GDM1 (cell line): ENCODE measurements around the gene LCNL1.
A peak's percentile ranks its signal among the peaks of the same experiment; 100 is the strongest.
"Not testable (repeated sequence)": the region's sequence is repeated elsewhere in the genome, so short reads cannot be mapped to it uniquely, and the experiment has no call there.

Source experiments
- DNase-seq: peaks from one replicate; lab custom pipeline; 2025; lab: John Stamatoyannopoulos, UW

Gene LCNL1

GRCh38 chr9:137028263-137029057, 45.7 kb downstream of the LCNL1 start:
- DNase-seq = peak; percentile 66

- peak; percentile 85 for DNase-seq
These were observed 46.5 kb downstream of the LCNL1 start for GRCh38 chr9:137029058-137029936.

- no peak for DNase-seq
These were observed 47.2 kb downstream of the LCNL1 start for GRCh38 chr9:137030006-137030405.

GRCh38 chr9:137030538-137031527, 48.0 kb downstream of the LCNL1 start:
- peak; percentile 91 for DNase-seq

GRCh38 chr9:137031904-137032640, 49.3 kb downstream of the LCNL1 start, which contains the start of gene FUT7:
TSS of gene FUT7 (minus strand) at chr9:137032088. CDS start at chr9:137031991, 97 bp downstream.
- DNase-seq = peak; percentile 38

GRCh38 chr9:137032858-137033257, 50.1 kb downstream of the LCNL1 start:
- DNase-seq = peak; percentile 84

DNA sequence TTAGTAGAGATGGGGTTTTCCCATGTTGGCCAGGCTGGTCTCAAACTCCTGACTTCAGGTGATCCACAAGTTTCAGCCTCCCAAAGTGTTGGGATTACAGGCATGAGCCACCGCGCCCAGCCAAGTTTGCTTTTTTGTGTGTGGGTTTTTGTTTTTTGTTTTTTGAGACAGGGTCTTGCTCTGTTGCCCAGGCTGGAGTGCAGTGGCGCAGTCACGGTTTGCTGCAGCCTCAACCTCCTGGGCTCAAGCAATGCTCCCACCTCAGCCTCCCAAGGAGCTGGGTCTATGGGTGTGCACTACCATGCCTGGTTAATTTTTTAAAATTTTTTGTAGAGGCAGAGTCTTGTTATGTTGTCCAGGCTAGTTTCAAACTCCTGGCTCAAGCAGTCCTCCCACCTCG, 50.7 kb downstream of the LCNL1 start:
- not testable (repeated sequence) for DNase-seq

DNA sequence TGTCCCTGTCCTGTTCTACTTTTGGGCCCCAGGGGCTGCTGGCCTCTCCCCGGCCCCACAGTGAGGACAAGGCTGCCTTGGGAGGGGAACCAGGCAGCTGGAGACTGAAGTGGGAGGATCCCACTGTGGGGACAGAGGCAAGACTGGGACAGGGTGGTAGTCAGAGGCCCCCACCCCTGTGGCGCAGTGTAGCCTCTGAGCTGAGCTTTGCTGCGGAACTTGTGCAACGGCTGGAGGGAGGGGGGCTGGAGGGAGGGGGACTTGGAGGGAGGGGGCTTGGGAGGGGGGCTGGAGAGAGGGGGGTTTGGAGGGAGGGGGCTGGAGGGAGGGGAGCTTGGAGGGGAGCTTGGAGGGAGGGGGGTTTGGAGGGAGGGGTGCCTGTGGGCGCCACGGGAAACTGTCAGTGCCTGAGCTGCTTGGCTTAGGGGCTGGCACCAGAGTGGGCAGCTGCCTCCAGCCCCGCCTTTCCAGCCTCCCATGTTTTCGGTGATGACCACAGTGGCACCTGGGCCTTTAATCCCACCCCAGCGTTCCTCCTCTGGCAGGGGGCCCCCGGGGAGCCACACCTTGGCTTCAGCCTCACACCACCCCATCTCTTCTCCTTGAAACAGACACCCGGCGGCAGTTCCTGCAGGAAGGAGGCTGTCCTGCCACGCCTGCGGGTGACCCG, 51.4 kb downstream of the LCNL1 start:
- peak; percentile 76 for DNase-seq

GRCh38 chr9:137034709-137035506, 52.1 kb downstream of the LCNL1 start:
- DNase-seq = peak; percentile 80
